Stromal cell of bone marrow (primary cell): ENCODE data around the gene RASGEF1C.

Experiments
- DNase-seq: peaks from one replicate; pipeline ENCODE4 v3.0.0-alpha.2; 2012; ENCODE audit warnings: low read depth

Gene RASGEF1C

GRCh38 chr5:180159756-180160155, 49.3 kb downstream of the RASGEF1C start:
- DNase-seq = no peak

GRCh38 chr5:180157866-180158265, 51.1 kb downstream of the RASGEF1C start:
- DNase-seq = no peak

GRCh38 chr5:180156141-180156540, 52.9 kb downstream of the RASGEF1C start:
- DNase-seq = no peak

GRCh38 chr5:180155365-180155926, 53.6 kb downstream of the RASGEF1C start:
- no peak for DNase-seq

GRCh38 chr5:180154821-180155364, 54.1 kb downstream of the RASGEF1C start:
- no peak for DNase-seq

- no peak for DNase-seq
Observed at GRCh38 chr5:180153991-180154390, 55.0 kb downstream of the RASGEF1C start.

GRCh38 chr5:180153099-180153498, 55.9 kb downstream of the RASGEF1C start:
- DNase-seq = no peak

GRCh38 chr5:180143656-180144364, 65.2 kb downstream of the RASGEF1C start:
- DNase-seq = no peak

GRCh38 chr5:180142824-180143610, 66.0 kb downstream of the RASGEF1C start:
- DNase-seq = no peak

GRCh38 chr5:180142021-180142765, 66.8 kb downstream of the RASGEF1C start:
- no peak for DNase-seq

GRCh38 chr5:180141068-180141660, 67.8 kb downstream of the RASGEF1C start:
- no peak for DNase-seq

GRCh38 chr5:180140571-180140970, 68.4 kb downstream of the RASGEF1C start:
- DNase-seq = no peak

- DNase-seq = no peak
Observed at GRCh38 chr5:180140079-180140554, 68.9 kb downstream of the RASGEF1C start.

GRCh38 chr5:180139731-180140055, 69.3 kb downstream of the RASGEF1C start:
- DNase-seq = no peak

GRCh38 chr5:180138976-180139730, 69.9 kb downstream of the RASGEF1C start:
- no peak for DNase-seq

- no peak for DNase-seq
Observed at GRCh38 chr5:180138214-180138975, 70.6 kb downstream of the RASGEF1C start.

- DNase-seq = no peak
Observed at GRCh38 chr5:180137401-180138213, 71.4 kb downstream of the RASGEF1C start.

GRCh38 chr5:180136630-180137381, 72.2 kb downstream of the RASGEF1C start:
- no peak for DNase-seq
